ENCODE data around the gene IGF1R. TPM values are rescaled to one million over a fixed set of nuclear protein-coding genes. Genes with fewer than 3 reads are reported as not detected.

The IGF1R gene
- total RNA-seq, 1 experiment from 2014 or later: 125 TPM

GRCh38 chr15:98647774-98648653 is at the start of gene IGF1R (continued):
- TF ChIP-seq EMX1 (CRISPR knock-in tag; IDR thresholded peaks at IDR 0.05) (no peak), NR1H2 (CRISPR knock-in tag; IDR thresholded peaks at IDR 0.05) (no peak), HMGA2 (CRISPR knock-in tag; IDR thresholded peaks at IDR 0.05) (no peak), ZNF425 (CRISPR knock-in tag; conservative IDR thresholded peaks at IDR 0.05) (no peak), ATF3 (CRISPR knock-in tag; conservative IDR thresholded peaks at IDR 0.05) (no peak), RORB (CRISPR knock-in tag; IDR thresholded peaks at IDR 0.05) (no peak), CREB1 (CRISPR knock-in tag; IDR thresholded peaks at IDR 0.05) (no peak), ZNF317 (CRISPR knock-in tag; IDR thresholded peaks at IDR 0.05; ENCODE audit: borderline replicate concordance, low read depth) (no peak), IRF1 (CRISPR knock-in tag; IDR thresholded peaks at IDR 0.05) (no peak)

GRCh38 chr15:98599909-98600691 is 48.2 kb upstream of the IGF1R start:
- H3K9me3 Mint-ChIP-seq: peaks cover 9% of the 10 kb centered on the region
- ChIA-PET POLR2A (no interaction called here), CTCF (interaction anchor here (0.9 to 1.7 kb wide), 2 partner anchors 81 to 251 kb away, joined by 3 to 4 read pairs; no protein-coding TSS in a partner anchor)
- peak overlapping the region; percentile 41 for H3K4me3 Mint-ChIP-seq
- peaks cover 11% of the 10 kb centered on the region for H3K36me3 Mint-ChIP-seq
- TF ChIP-seq ATF1 (CRISPR knock-in tag; IDR thresholded peaks at IDR 0.05) (no peak), ZBTB43 (CRISPR knock-in tag; IDR thresholded peaks at IDR 0.05) (no peak), SOX15 (CRISPR knock-in tag; IDR thresholded peaks at IDR 0.05) (no peak), E2F5 (CRISPR knock-in tag; IDR thresholded peaks at IDR 0.05) (no peak), AFF4 (CRISPR knock-in tag; IDR thresholded peaks at IDR 0.05; ENCODE audit: borderline replicate concordance) (no peak), E2F4 (CRISPR knock-in tag; IDR thresholded peaks at IDR 0.05; ENCODE audit: borderline replicate concordance, low read depth) (no peak), FOXK1 (CRISPR knock-in tag; IDR thresholded peaks at IDR 0.05) (no peak), PRDM15 (CRISPR knock-in tag; IDR thresholded peaks at IDR 0.05) (peak; percentile 82)
- H3K4me1 Mint-ChIP-seq: peaks cover 35% of the 10 kb centered on the region
- ATAC-seq (peak; percentile 88), DNase-seq (ENCODE audit: low spot score) (peak; percentile 31)
- no peaks in the 10 kb centered on the region; the same call in 1 of the 2 replicates for H3K27me3 Mint-ChIP-seq (ENCODE audit: low read depth)
- peak overlapping the region; percentile 84 for H3K27ac Mint-ChIP-seq

All from WTC11 (cell line).